NB4 (cell line): Measurements from ENCODE around the gene ABCG4.
A peak's percentile ranks its signal among the peaks of the same experiment; 100 is the strongest.

Experiments used
- POLR2A ChIP-seq: IDR thresholded peaks from 2 replicates; pipeline ENCODE4 v1.6.1; 2011; ENCODE audit warnings: mild to moderate bottlenecking; ENCODE audit not compliant: insufficient read length; ENCODE audit errors: extremely low read depth
- TF ChIP-seq, protein P1 (sequence below): IDR thresholded peaks from one replicate; pipeline ENCODE4 v1.5.1; 2012; ENCODE audit warnings: low read depth, low read length
- TF ChIP-seq, protein P2 (sequence below): IDR thresholded peaks from 2 replicates; pipeline ENCODE4 v1.6.1; 2011; ENCODE audit warnings: low read depth, low read length

DNA sequence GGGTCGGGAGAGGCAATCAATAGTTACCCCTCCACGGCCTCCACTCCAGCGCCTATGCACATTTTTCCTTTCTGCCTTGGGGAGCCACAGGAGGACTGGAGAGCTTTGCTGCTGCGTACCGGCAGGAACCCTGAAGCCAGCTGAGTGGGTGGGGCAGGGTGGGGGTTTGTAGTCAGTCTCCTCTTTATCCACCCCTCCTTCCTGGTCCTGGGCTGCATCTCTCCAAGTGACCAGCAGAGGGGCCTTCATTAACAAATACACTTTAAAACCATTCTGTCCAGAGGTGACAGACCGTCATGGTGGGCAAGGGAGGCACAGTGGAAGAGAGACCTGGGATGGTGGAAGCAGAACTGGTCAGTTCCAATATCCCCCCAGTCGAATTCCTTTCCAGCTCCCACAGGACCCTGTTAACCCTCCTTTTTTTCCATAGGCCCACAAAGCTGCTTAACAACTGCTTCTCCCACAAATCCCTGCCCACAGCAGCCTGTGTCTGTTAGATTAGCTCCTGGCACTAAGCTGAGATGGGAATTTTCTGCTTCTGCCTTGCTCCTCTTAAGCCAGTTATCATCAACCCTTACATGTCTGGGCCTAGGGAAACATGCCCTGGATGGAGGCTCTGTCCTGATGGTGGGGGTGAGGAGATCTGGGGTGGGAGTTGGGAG is 3.9 kb upstream of the ABCG4 start:
- TF ChIP-seq POLR2A = no peak
- TF ChIP-seq, protein P1, sequence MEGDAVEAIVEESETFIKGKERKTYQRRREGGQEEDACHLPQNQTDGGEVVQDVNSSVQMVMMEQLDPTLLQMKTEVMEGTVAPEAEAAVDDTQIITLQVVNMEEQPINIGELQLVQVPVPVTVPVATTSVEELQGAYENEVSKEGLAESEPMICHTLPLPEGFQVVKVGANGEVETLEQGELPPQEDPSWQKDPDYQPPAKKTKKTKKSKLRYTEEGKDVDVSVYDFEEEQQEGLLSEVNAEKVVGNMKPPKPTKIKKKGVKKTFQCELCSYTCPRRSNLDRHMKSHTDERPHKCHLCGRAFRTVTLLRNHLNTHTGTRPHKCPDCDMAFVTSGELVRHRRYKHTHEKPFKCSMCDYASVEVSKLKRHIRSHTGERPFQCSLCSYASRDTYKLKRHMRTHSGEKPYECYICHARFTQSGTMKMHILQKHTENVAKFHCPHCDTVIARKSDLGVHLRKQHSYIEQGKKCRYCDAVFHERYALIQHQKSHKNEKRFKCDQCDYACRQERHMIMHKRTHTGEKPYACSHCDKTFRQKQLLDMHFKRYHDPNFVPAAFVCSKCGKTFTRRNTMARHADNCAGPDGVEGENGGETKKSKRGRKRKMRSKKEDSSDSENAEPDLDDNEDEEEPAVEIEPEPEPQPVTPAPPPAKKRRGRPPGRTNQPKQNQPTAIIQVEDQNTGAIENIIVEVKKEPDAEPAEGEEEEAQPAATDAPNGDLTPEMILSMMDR = peak; percentile 73
- TF ChIP-seq, protein P2, sequence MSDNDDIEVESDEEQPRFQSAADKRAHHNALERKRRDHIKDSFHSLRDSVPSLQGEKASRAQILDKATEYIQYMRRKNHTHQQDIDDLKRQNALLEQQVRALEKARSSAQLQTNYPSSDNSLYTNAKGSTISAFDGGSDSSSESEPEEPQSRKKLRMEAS = no peak
